OCI-LY3 (cell line): ENCODE measurements around the gene TBX4.

ENCODE experiments used
- CTCF ChIP-seq: fragments of 200-600, 300-600 bp; sonication (generic); IDR thresholded peaks from 2 replicates; pipeline ENCODE4 v1.5.1; 2014; ENCODE audit warnings: antibody characterized with exemption, low read length, low read depth
- EZH2phosphoT487 ChIP-seq: fragments of 200-600 bp; shearing (Covaris generic); IDR thresholded peaks from 2 replicates; pipeline ENCODE4 v1.6.1; 2018; ENCODE audit warnings: antibody characterized with exemption, mixed run types, low read depth

- no peak for TF ChIP-seq CTCF
- no peak for TF ChIP-seq EZH2phosphoT487
Measured at GRCh38 chr17:61474934-61475333, 22.7 kb downstream of the TBX4 start.
